NCI-H2107 (cell line): ENCODE results near the gene FBF1.

Experiments used
- DNase-seq: peaks from one replicate; lab custom pipeline; 2025; lab: John Stamatoyannopoulos, UW

Gene FBF1

GRCh38 chr17:75950421-75950820 lies 9.6 kb upstream of the FBF1 start:
- DNase-seq, result no peak

DNA sequence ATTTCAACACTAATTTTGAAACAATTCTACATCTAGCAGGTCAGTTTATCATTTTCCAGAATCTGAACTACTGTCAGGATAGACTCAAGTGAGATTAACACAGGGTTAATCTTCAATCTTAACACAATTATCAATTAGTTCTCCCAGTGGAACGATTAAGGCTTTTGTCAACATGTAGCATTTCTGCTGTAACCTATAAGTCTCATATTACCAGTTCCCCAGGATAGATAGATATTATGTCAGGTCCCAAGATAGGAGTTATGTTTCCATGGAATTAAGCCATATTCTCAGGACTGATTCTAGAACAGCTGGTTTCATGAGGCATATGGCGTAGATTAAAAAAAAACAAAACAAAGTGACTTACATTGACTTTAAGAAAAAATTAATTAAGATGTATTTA lies 4.4 kb upstream of the FBF1 start:
- no peak for DNase-seq

GRCh38 chr17:75943491-75943890 lies 2.6 kb upstream of the FBF1 start:
- DNase-seq, result no peak

DNA sequence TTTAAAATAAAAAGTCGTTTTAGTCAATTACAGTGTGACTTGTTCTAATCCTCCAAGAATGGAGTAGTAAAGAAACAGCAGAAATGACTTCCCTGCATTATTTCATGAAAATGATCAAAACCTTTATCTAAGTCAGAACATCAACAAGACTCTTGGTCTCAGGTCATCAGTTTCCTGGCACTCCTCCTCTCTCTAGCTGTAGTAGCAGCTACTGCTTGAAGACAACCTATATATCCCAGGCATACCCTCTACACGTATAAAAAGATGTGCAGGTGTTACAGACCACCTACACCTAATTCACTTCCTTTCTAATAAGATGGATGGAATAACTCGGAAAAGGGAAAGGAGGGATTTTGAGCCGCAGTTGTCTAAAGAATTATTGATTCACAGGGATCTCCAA lies 1.6 kb upstream of the FBF1 start:
- no peak for DNase-seq

DNA sequence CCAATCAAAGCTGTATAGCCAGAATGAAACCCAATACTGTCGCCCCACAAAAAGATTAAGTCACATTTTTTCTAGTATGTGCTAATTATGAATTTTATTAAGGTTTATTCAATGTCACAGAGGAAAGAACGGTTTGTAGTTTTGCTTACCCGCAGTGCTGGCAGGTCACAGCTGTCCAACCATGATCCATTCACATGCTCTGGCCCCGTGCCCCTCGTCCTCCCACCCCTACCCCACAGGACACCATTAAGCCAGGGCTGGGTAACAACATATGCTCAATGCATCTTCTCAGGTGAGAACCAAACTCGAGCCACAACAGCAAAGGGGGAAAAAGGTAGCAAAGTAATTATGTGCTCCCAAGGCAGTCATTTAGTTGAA lies 589 bp upstream of the FBF1 start:
- no peak for DNase-seq

GRCh38 chr17:75937652-75938051 lies 3.2 kb downstream of the FBF1 start:
- DNase-seq, result no peak

- no peak for DNase-seq
Observed at GRCh38 chr17:75933808-75934207, 7.0 kb downstream of the FBF1 start.

- no peak for DNase-seq
Observed at GRCh38 chr17:75932852-75933251, 8.0 kb downstream of the FBF1 start.

- no peak for DNase-seq
Observed at GRCh38 chr17:75931062-75931461, 9.8 kb downstream of the FBF1 start.

- DNase-seq, result no peak
Observed at GRCh38 chr17:75927286-75927922, 13.4 kb downstream of the FBF1 start.

GRCh38 chr17:75926456-75926855 lies 14.4 kb downstream of the FBF1 start:
- no peak for DNase-seq

DNA sequence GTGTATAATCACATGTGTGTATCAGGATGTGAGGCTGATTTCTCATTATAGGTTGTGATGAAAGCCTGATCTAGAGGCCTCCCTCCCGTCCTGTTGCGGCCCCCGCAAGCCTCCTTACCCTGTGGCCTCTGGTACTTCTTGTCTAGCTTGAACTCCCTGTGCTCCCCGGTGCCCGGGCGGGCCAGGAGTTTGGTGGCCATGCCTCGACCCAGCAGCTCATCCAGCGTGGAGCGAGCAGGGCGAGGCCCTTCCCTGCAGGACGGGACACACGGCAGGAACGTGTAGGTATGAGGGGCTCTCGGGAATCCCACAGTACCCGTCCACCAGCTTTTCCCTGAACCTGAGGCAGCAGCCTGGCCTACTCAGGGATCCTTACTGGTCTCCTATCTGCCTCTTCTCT lies 14.9 kb downstream of the FBF1 start:
- DNase-seq, result no peak

DNA sequence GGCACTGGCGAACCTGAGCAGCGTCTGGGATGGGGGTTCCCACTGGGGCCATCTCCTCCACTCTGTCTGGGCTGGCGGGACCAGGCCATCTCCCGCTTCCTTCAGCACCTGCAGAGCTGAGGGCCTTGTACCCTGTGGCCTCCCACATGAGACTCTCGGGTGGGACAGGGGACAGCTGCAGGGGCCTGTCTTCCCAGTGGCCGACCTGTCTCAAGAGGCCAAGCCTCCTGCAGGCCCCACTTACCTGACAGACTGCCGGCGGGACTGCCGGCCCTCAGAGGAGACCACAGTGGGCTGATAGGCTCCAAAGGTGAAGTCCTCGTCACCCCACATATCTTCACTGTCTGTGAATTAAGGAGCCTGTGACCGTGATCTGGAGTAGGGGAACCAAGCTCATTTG lies 15.7 kb downstream of the FBF1 start:
- DNase-seq, result no peak

DNA sequence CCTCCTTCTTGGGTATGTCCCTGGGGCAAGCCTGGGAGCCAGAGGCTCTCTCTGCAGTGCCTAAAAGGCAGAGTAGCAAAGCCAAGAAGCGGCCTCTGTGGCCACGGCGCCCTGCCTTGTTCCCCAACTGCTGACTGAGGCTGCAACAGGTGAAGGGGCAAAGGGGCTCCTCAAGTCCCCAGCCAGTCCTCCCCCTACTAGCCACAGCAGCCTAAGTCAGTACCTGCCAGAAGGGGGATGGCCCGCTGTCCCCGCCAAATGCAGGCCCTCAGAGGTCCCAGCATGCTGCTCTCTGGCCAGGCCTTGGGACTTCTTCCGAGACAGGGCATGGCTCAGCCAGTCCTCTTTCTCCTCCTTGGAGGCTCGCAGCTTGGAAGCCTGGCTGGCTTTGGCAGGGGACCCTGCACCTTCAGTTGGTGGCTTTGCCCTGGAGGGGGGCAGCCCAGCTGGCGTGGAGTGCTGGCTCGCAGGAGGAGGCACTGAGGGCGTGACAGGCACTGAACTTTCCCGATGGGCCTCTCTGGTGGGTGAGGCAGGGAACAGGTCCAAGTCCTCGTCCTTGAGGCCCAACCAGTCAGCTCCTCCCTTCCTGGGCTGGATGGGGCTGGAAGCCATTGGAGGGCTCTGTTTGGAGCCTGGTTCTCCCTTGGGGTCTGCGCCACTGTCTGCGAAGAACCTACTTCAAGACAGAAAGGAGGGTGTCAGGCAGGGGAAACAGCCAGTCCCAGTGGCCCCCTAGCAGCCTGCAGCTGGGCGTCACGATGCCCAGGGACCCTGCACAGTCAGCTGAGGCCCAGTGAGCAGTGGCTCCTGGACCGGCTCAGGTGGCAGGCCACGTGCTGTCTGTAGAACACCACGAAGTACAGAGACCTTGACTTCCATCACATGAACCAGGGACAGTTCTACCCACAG lies 17.6 kb downstream of the FBF1 start:
- no peak for DNase-seq

DNA sequence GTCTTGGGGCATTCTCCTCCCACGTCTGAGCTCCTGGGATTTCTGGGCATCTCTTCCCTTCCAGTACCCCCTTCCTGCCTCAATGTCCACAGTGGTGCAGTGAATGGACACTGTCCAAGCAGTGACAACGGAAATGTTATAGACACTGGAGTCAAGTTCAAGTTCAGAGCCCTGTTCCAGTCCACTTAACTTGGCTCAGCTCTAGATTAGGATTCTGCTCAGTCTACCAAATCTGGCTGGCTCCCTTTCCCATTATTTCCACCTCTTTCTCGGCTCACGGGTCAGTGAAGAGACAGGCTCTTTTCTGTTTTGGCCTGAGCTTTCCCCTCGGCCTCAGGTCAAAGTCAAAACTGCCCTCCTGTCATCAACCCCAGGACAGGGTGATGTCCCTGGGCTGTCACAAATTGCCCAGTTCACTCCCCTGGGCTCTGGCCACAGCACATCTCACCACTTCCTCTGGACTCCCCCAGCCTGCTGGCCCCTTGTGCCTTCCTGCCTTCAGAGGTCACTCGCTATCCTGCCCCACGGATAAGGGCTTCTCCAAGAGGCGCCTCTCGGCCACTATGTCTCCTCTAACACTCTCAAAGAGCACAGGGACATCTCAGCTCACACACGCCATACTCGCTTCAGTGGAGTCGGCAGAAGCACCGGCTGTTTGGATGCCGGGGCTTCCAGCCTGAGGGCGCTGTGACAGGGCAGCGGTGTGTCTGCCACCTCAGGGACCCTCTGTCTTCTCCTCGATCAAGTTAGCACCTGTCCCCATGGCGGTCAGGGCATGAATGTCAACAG lies 18.5 kb downstream of the FBF1 start:
- no peak for DNase-seq

DNA sequence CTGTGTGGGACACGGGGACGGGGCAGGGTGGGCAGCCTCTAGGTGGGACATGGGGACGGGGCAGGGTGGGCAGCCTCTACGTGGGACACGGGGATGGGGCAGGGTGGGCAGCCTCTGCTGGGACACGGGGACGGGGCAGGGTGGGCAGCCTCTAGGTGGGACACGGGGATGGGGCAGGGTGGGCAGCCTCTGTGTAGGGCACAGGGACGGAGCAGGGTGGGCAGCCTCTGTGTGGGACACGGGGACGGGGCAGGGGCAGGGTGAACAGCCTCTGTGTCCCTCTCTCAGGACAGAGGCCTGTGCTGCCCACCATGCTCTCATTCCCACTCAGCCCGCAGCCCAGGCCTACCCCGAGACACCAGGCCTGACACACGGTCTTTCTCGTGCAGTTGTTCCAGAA lies 19.2 kb downstream of the FBF1 start:
- DNase-seq, result no peak

GRCh38 chr17:75920045-75920560 lies 20.7 kb downstream of the FBF1 start:
- peak; percentile 20 for DNase-seq

DNA sequence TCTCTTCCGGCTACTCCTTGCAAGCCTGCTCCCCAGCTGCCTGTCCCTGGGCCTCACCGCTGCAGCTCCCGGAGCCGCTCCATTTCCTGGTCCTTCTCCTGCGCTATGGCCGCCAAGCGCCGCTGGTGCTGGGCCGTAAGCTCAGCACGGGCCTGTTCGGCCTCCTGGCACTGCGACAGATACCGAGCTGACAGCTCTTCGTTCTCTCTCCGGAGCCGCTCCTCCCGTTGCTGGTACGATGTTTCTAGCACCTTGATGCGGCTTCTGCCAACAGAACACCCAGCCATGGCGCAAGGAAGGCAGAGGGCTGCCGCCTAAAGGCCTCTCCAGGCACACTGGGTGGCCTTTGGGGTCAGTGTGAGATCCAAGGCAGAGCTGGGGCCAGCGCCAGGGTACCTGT lies 21.2 kb downstream of the FBF1 start:
- DNase-seq, result no peak

GRCh38 chr17:75917917-75918445 lies 22.9 kb downstream of the FBF1 start:
- DNase-seq, result no peak

DNA sequence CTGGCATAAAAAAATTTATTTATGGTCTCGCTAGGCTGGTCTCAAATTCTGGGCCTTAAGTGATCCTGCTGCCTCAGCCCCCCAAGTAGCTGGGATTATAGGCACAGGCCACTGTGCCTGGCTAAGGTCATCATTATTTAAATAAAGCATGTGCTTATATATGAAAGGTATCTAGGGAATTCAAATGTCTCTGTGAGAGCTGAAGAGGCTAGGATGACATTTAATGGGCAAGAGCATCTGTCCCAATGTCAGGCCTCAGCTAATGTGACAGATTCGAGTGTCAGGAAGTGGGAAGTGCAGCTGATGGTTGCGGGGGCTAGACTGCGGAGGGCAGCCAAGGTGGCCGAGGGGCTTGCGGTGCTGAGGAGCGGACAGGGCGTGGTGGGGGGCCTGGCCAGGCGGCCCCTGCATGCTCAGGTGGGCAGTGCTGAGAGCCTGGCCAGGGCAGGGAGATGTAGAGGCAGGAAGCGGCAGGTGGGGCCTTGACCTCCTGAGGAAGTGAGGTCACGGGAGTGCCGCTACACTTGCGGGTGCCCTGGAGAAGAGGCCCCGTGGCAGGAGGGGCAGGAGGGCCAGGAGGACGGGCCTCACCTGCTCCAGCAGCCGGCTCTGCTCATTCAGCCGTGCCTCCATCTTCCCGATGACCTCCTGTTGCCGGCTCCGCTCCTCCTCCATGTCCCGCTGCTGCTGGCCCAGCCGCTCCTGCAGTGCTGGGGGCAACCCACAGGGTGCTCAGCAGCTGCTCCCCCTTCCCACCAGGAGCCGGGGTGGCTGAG lies 23.5 kb downstream of the FBF1 start:
- no peak for DNase-seq

DNA sequence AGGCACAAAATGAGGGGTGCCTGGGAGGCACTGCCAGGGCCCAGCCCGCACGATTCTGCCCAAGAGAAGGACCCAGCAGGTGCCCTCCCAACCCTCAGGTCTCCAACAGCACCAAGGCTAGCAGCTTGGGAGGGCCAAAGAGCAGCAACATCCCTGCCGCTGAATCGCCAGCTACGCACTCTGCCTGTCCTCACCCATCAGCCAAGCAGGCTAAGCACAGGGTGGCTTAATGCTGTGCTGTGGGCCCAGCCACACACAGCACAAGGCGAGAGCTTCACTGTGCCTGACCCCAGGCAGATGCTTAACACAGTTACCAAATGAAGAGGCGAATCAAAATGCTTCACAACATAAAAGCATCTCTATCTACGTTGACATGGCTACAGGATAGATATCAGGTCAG lies 25.6 kb downstream of the FBF1 start:
- DNase-seq, result no peak
